ENCODE measurements around the gene DMRT3.
"Not testable (repeated sequence)": the region's sequence is repeated elsewhere in the genome, so short reads cannot be mapped to it uniquely, and the experiment has no call there.

DMRT3 gene

GRCh38 chr9:981491-981898, 5.0 kb downstream of the DMRT3 start:
- no peak for DNase-seq (ENCODE audit: low read depth)

GRCh38 chr9:982394-983230, 6.2 kb downstream of the DMRT3 start:
- TF ChIP-seq CTCF (IDR thresholded peaks at IDR 0.05; ENCODE audit: control insufficient read depth, extremely low read depth, insufficient read depth): no peak
- DNase-seq (ENCODE audit: low read depth): no peak
- H3K4me3 ChIP-seq (ENCODE audit: low read depth, low read length): no peak overlapping the region

More at GRCh38 chr9:981491-981898, 5.0 kb downstream of the DMRT3 start:
- TF ChIP-seq CTCF (IDR thresholded peaks at IDR 0.05; ENCODE audit: control insufficient read depth, extremely low read depth, insufficient read depth): no peak
- no peak overlapping the region for H3K4me3 ChIP-seq (ENCODE audit: low read depth, low read length)

GRCh38 chr9:994005-994404, 17.6 kb downstream of the DMRT3 start:
- DNase-seq (ENCODE audit: low read depth): no peak
- H3K4me3 ChIP-seq (ENCODE audit: low read depth, low read length): no peak overlapping the region
- no peak for TF ChIP-seq CTCF (IDR thresholded peaks at IDR 0.05; ENCODE audit: control insufficient read depth, extremely low read depth, insufficient read depth)

- no peak for TF ChIP-seq CTCF (IDR thresholded peaks at IDR 0.05; ENCODE audit: control insufficient read depth, extremely low read depth, insufficient read depth)
- no peak for DNase-seq (ENCODE audit: low read depth)
- H3K4me3 ChIP-seq (ENCODE audit: low read depth, low read length): no peak overlapping the region
These were observed 18.7 kb downstream of the DMRT3 start for GRCh38 chr9:995192-995591.

GRCh38 chr9:995781-996180, 19.3 kb downstream of the DMRT3 start:
- TF ChIP-seq CTCF (IDR thresholded peaks at IDR 0.05; ENCODE audit: control insufficient read depth, extremely low read depth, insufficient read depth): no peak
- DNase-seq (ENCODE audit: low read depth): no peak
- no peak overlapping the region for H3K4me3 ChIP-seq (ENCODE audit: low read depth, low read length)

- not testable (repeated sequence) for H3K4me3 ChIP-seq (ENCODE audit: low read depth, low read length); DNase-seq (ENCODE audit: low read depth)
These were observed 22.1 kb downstream of the DMRT3 start for GRCh38 chr9:998299-999110.

GRCh38 chr9:1001838-1002237, 25.4 kb downstream of the DMRT3 start:
- TF ChIP-seq CTCF (IDR thresholded peaks at IDR 0.05; ENCODE audit: control insufficient read depth, extremely low read depth, insufficient read depth): no peak
- H3K4me3 ChIP-seq (ENCODE audit: low read depth, low read length): no peak overlapping the region
- no peak for DNase-seq (ENCODE audit: low read depth)

Data from LNCaP clone FGC (cell line).